GM12878 (cell line): ENCODE data around the gene PRF1. TPM values are rescaled to one million over a fixed set of nuclear protein-coding genes. Genes with fewer than 3 reads are reported as not detected.

Experiments
- ATAC-seq: fragments of 200-7000 bp; cut with Tn5 transposase; 3 replicates; pipeline ENCODE4 v1.9.1; 2020; ENCODE audit warnings: mild to moderate bottlenecking, moderate library complexity
- BruUV-seq: library from RNA; stranded (reverse); fragments of 400-500 nt; replicated peaks from 2 replicates; lab custom pipeline; 2021; lab: Mats Ljungman, UMichigan
- CTCF ChIA-PET: fragments of 300-600 bp; sonication (Branson Sonifier 250); formaldehyde crosslinking; extraction: SDS; loops from one replicate; lab custom pipeline; 2021; ENCODE audit warnings: inconsistent platforms; lab: Yijun Ruan, JAX
- POLR2A ChIA-PET: fragments of 350-600 bp; formaldehyde crosslinking; extraction: SDS; loops from one replicate; lab custom pipeline; 2021; ENCODE audit warnings: inconsistent platforms; lab: Charles Lee
- RAD21 ChIA-PET: fragments of 300-600 bp; sonication (Branson Sonifier 250); formaldehyde crosslinking; loops from one replicate; lab custom pipeline; 2023; ENCODE audit warnings: antibody characterized with exemption; ENCODE audit not compliant: unreplicated experiment; lab: Charles Lee
- SMC1A ChIA-PET: fragments of 300-600 bp; sonication (Branson Sonifier 250); formaldehyde crosslinking; loops from one replicate; lab custom pipeline; 2023; ENCODE audit not compliant: unreplicated experiment, uncharacterized antibody; lab: Charles Lee
- DNase-seq: peaks from one replicate; pipeline ENCODE4 v3.0.0-alpha.2; 2011; ENCODE audit warnings: low read depth, low spot score
- FAIRE-seq: peaks from 3 replicates; lab custom pipeline; 2011; peaks lifted over from hg19 to GRCh38; lab: Jason Lieb, UNC
- H2AFZ ChIP-seq: 2 replicates; pipeline ENCODE4 v1.6.0; 2011; ENCODE audit warnings: low read depth, low read length, control low read depth; ENCODE audit not compliant: control insufficient read depth
- H3K27ac ChIP-seq: 2 replicates; pipeline ENCODE4 v1.5.1; 2011; ENCODE audit warnings: control low read depth; ENCODE audit not compliant: control insufficient read depth, insufficient read depth
- H3K27me3 ChIP-seq, 2 experiments: replicated peaks in 1 of 2; 2 replicates each; pipeline versions ENCODE4 v1.6.0 to v1.6.1; 2011; ENCODE audit warnings: low read length in 1 of 2; ENCODE audit not compliant: control insufficient read depth in 2 of 2, insufficient read depth in 2 of 2
- H3K36me3 ChIP-seq, 2 experiments: 2 replicates each; pipeline ENCODE4 v1.5.1; 2011; ENCODE audit warnings: low read length in 1 of 2; ENCODE audit not compliant: control insufficient read depth in 2 of 2, insufficient read depth in 2 of 2
- H3K4me1 ChIP-seq: 2 replicates; pipeline ENCODE4 v1.6.1; 2011; ENCODE audit warnings: mild to moderate bottlenecking, low read length, moderate library complexity, mixed read lengths; ENCODE audit not compliant: control insufficient read depth, insufficient read depth
- H3K4me2 ChIP-seq: 2 replicates; pipeline ENCODE4 v1.6.0; 2011; ENCODE audit warnings: control low read depth; ENCODE audit not compliant: control insufficient read depth, insufficient read depth
- H3K4me3 ChIP-seq: fragments of 200-600 bp; sonication (generic); 2 replicates; pipeline ENCODE4 v1.5.1; 2016
- H3K79me2 ChIP-seq: 2 replicates; pipeline ENCODE4 v1.6.0; 2011; ENCODE audit warnings: low read length; ENCODE audit not compliant: control insufficient read depth, insufficient read depth
- H3K9ac ChIP-seq: 2 replicates; pipeline ENCODE4 v1.8.0; 2011; ENCODE audit warnings: low read length, control low read depth, mixed read lengths; ENCODE audit not compliant: control insufficient read depth, insufficient read depth
- H3K9me3 ChIP-seq: replicated peaks from 3 replicates; pipeline ENCODE4 v1.5.1; 2011; ENCODE audit warnings: mild to moderate bottlenecking, low read length; ENCODE audit not compliant: control insufficient read depth, insufficient read depth
- H4K20me1 ChIP-seq: 2 replicates; pipeline ENCODE4 v1.6.0; 2011; ENCODE audit not compliant: control insufficient read depth, insufficient read depth
- FOXK2 ChIP-seq: fragments of 450-650 bp; IDR thresholded peaks from 2 replicates; pipeline ENCODE4 v1.6.1; 2017; ENCODE audit warnings: mild to moderate bottlenecking, moderate library complexity
- FOXM1 ChIP-seq: IDR thresholded peaks from 2 replicates; pipeline ENCODE4 v1.6.1; 2012; ENCODE audit warnings: low read depth, mild to moderate bottlenecking, inconsistent platforms, low read length, moderate library complexity
- SMC3 ChIP-seq: IDR thresholded peaks from 2 replicates; pipeline ENCODE4 v1.6.1; 2011; ENCODE audit warnings: low read length, improper control_type of control experiment, borderline replicate concordance
- TARDBP ChIP-seq: IDR thresholded peaks from 2 replicates; pipeline ENCODE4 v1.6.1; 2016; ENCODE audit warnings: borderline replicate concordance
- ZBED1 ChIP-seq: IDR thresholded peaks from 2 replicates; pipeline ENCODE4 v1.6.1; 2016; ENCODE audit warnings: borderline replicate concordance
- ZNF274 ChIP-seq: IDR thresholded peaks from one replicate; pipeline ENCODE4 v1.8.0; 2011; ENCODE audit not compliant: insufficient read length, insufficient read depth
- ZNF384 ChIP-seq: IDR thresholded peaks from 2 replicates; pipeline ENCODE4 v1.6.1; 2012; ENCODE audit warnings: low read depth, mild to moderate bottlenecking, low read length, improper control_type of control experiment, borderline replicate concordance
- WGBS: methylation state at CpG from one replicate; pipeline ENCODE4 v1.1.6; 2016; ENCODE audit warnings: low lambda C conversion rate; ENCODE audit not compliant: insufficient replicate concordance, insufficient coverage; ENCODE audit errors: missing lambda C conversion rate; 5-methylcytosine and 5-hydroxymethylcytosine counted together
- in situ Hi-C: fragments of 300-500 bp; cut with MboI; formaldehyde crosslinking; loops from 9 replicates; pipeline ENCODE4 v1.14.3; 2018; ENCODE audit warnings: mixed read lengths
- intact Hi-C: fragments of 100-400 bp; cut with micrococcal nuclease; formaldehyde crosslinking; loops from one replicate; pipeline ENCODE4 v1.14.2; 2022; ENCODE audit not compliant: unreplicated experiment
- polyA plus RNA-seq, 11 experiments: library from polyadenylated mRNA; depleted of rRNA in 4 of 11; unstranded in 6 of 11; stranded (reverse) in 5 of 11; fragments of >200 nt; fragmentation: Nextera tagmentation in 4 of 11; fragmentation: Illumina TruSeq in 1 of 11; extraction: Ambion mirVana in 4 of 11; extraction: Trizol in 1 of 11; gene quantifications; 1 replicate in 1 of 11; 2 replicates in 10 of 11; pipeline versions ENCODE4 v1.2.1 to v1.2.3, GENCODE V29; 2011 to 2016; ENCODE audit warnings: inconsistent platforms in 2 of 11, missing spikeins in 2 of 11, low read depth in 1 of 11
- total RNA-seq, 4 experiments: library from RNA; depleted of rRNA in 3 of 4; stranded (reverse); fragments of >200 nt in 3 of 4; fragmentation: Illumina TruSeq in 1 of 4; extraction: Trizol in 1 of 4; gene quantifications; 2 replicates each; pipeline versions ENCODE4 v1.2.1 to v1.2.3, GENCODE V29; 2013 to 2021
- TF ChIP-seq, protein P1 (sequence below): IDR thresholded peaks from 2 replicates; pipeline ENCODE4 v1.6.1; 2012; ENCODE audit warnings: low read length, inconsistent platforms
- TF ChIP-seq, protein P2 (sequence below): fragments of 450-650 bp; IDR thresholded peaks from 2 replicates; pipeline ENCODE4 v1.6.1; 2017; ENCODE audit warnings: borderline replicate concordance
- TF ChIP-seq, protein P3 (sequence below): IDR thresholded peaks from 2 replicates; pipeline ENCODE4 v1.6.1; 2012; ENCODE audit warnings: improper control_type of control experiment, low read depth, low read length; ENCODE audit not compliant: insufficient replicate concordance
- TF ChIP-seq, protein P4 (sequence below): fragments of 450-650 bp; IDR thresholded peaks from 2 replicates; pipeline ENCODE4 v1.6.1; 2017; ENCODE audit warnings: mild to moderate bottlenecking

Gene PRF1
- total and polyA plus RNA-seq, 10 of the 15 experiments (the other 5 are each of a cell fraction or from before 2014, with no cell fraction given): 0.84 to 15.7 (median 1.3) TPM

DNA sequence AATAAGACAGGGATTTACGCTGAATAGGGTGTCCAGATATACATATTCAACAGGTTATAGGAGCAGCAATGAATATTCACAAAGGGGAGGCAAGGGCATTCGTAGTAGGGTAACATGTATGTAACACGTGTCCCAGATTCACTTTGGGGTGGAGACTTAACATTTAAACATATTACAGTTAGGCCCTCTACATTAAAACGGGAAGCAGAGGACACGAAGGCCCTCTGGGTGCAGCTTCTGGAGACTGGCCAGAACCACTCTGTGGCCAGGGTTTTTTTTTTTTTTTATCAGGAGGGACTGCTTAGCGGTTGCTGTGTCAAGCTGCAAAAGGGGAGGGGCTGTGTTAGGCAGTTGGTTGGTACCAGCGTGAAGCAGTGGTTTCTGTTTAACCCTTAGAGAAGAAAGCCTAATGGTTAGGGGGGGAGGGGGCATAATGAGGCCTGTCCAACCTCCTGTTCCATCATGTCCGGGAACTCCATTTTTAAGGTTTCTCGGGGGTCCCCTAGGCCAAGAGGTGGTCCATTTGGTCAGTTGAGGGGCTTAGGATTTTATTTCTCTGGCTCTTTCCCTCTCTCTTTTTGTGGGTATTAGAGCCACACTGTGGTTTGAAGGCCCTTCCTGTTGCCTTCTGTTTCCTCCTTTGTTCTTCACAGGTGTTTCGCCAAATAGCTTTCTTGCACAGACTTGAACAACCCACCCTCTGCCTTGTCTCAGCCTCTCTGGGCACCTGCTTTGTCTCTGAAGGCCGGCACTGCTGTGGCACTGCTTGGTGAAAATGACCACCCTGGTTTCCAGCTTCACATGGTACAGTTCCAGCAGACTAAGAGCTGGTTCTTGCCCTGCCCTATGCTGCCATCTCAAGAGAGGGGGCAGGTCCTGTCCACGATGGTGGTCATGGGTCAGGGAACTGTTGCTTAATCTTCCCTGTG is 26.4 kb downstream of the PRF1 start:
- Histone ChIP-seq H3K36me3 (no peaks in the 10 kb centered on the region), H3K27ac (peak overlapping the region; percentile 89), H3K27me3 (no peaks in the 10 kb centered on the region), H2AFZ (peak overlapping the region; percentile 63), H3K4me1 (peaks cover 41% of the 10 kb centered on the region), H3K4me3 (peak overlapping the region; percentile 26; the same call in 1 of the 2 replicates), H3K4me2 (peak overlapping the region; percentile 99), H3K9me3 (no peaks in the 10 kb centered on the region), H3K9ac (peak overlapping the region; percentile 68), H4K20me1 (no peaks in the 10 kb centered on the region), H3K79me2 (no peaks in the 10 kb centered on the region)
- intact Hi-C loops: loop anchor here (5.0 kb wide), 1 partner anchor 81 kb away; no protein-coding TSS in a partner anchor
- POLR2A ChIA-PET: interaction anchor here (0.6 to 2.3 kb wide), 3 partner anchors 11 to 1241 kb away, joined by 3 to 23 read pairs (median 3); no protein-coding TSS in a partner anchor
- in situ Hi-C loops: no loop called here
- no TSS peak for BruUV-seq
- SMC1A ChIA-PET: interaction anchor here (0.6 to 4.1 kb wide), 10 partner anchors 11 to 352 kb away, joined by 3 to 46 read pairs (median 3); no protein-coding TSS in a partner anchor
- DNase-seq: peak; percentile 81
- CTCF ChIA-PET: interaction anchor here (0.7 to 1.9 kb wide), 9 partner anchors 12 to 180 kb away, joined by 3 to 11 read pairs (median 4); no protein-coding TSS in a partner anchor
- RAD21 ChIA-PET: interaction anchor here (0.7 to 4.9 kb wide), 13 partner anchors 9 to 185 kb away, joined by 3 to 35 read pairs (median 3); partner anchors contain the start of gene PRF1
- FAIRE-seq: peak; percentile 61
- peak; percentile 76 for ATAC-seq
- WGBS: 9% methylated on average over 12 of the region's 12 CpGs
- TF ChIP-seq FOXK2: no peak
- TF ChIP-seq, protein P1, sequence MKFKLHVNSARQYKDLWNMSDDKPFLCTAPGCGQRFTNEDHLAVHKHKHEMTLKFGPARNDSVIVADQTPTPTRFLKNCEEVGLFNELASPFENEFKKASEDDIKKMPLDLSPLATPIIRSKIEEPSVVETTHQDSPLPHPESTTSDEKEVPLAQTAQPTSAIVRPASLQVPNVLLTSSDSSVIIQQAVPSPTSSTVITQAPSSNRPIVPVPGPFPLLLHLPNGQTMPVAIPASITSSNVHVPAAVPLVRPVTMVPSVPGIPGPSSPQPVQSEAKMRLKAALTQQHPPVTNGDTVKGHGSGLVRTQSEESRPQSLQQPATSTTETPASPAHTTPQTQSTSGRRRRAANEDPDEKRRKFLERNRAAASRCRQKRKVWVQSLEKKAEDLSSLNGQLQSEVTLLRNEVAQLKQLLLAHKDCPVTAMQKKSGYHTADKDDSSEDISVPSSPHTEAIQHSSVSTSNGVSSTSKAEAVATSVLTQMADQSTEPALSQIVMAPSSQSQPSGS: 0 out of 2 replicates have a peak, but pooled peaks have one; percentile 2
- TF ChIP-seq, protein P2, sequence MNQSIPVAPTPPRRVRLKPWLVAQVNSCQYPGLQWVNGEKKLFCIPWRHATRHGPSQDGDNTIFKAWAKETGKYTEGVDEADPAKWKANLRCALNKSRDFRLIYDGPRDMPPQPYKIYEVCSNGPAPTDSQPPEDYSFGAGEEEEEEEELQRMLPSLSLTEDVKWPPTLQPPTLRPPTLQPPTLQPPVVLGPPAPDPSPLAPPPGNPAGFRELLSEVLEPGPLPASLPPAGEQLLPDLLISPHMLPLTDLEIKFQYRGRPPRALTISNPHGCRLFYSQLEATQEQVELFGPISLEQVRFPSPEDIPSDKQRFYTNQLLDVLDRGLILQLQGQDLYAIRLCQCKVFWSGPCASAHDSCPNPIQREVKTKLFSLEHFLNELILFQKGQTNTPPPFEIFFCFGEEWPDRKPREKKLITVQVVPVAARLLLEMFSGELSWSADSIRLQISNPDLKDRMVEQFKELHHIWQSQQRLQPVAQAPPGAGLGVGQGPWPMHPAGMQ: no peak
- TF ChIP-seq ZNF384: peak; percentile 97
- TF ChIP-seq FOXM1: peak; percentile 29; the same call in 1 of the 2 replicates
- TF ChIP-seq, protein P3, sequence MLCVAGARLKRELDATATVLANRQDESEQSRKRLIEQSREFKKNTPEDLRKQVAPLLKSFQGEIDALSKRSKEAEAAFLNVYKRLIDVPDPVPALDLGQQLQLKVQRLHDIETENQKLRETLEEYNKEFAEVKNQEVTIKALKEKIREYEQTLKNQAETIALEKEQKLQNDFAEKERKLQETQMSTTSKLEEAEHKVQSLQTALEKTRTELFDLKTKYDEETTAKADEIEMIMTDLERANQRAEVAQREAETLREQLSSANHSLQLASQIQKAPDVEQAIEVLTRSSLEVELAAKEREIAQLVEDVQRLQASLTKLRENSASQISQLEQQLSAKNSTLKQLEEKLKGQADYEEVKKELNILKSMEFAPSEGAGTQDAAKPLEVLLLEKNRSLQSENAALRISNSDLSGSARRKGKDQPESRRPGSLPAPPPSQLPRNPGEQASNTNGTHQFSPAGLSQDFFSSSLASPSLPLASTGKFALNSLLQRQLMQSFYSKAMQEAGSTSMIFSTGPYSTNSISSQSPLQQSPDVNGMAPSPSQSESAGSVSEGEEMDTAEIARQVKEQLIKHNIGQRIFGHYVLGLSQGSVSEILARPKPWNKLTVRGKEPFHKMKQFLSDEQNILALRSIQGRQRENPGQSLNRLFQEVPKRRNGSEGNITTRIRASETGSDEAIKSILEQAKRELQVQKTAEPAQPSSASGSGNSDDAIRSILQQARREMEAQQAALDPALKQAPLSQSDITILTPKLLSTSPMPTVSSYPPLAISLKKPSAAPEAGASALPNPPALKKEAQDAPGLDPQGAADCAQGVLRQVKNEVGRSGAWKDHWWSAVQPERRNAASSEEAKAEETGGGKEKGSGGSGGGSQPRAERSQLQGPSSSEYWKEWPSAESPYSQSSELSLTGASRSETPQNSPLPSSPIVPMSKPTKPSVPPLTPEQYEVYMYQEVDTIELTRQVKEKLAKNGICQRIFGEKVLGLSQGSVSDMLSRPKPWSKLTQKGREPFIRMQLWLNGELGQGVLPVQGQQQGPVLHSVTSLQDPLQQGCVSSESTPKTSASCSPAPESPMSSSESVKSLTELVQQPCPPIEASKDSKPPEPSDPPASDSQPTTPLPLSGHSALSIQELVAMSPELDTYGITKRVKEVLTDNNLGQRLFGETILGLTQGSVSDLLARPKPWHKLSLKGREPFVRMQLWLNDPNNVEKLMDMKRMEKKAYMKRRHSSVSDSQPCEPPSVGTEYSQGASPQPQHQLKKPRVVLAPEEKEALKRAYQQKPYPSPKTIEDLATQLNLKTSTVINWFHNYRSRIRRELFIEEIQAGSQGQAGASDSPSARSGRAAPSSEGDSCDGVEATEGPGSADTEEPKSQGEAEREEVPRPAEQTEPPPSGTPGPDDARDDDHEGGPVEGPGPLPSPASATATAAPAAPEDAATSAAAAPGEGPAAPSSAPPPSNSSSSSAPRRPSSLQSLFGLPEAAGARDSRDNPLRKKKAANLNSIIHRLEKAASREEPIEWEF: no peak
- TF ChIP-seq ZBED1: 0 out of 2 replicates have a peak, but pooled peaks have one; percentile 49
- TF ChIP-seq TARDBP: no peak
- TF ChIP-seq ZNF274: no peak
- TF ChIP-seq, protein P4, sequence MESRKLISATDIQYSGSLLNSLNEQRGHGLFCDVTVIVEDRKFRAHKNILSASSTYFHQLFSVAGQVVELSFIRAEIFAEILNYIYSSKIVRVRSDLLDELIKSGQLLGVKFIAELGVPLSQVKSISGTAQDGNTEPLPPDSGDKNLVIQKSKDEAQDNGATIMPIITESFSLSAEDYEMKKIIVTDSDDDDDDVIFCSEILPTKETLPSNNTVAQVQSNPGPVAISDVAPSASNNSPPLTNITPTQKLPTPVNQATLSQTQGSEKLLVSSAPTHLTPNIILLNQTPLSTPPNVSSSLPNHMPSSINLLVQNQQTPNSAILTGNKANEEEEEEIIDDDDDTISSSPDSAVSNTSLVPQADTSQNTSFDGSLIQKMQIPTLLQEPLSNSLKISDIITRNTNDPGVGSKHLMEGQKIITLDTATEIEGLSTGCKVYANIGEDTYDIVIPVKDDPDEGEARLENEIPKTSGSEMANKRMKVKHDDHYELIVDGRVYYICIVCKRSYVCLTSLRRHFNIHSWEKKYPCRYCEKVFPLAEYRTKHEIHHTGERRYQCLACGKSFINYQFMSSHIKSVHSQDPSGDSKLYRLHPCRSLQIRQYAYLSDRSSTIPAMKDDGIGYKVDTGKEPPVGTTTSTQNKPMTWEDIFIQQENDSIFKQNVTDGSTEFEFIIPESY: no peak
- TF ChIP-seq SMC3: no peak
